GM19035 (cell line): ENCODE data around the gene LONP1.
"Not testable (repeated sequence)": the region's sequence is repeated elsewhere in the genome, so short reads cannot be mapped to it uniquely, and the experiment has no call there.

Experiments
- ATAC-seq: cut with Tn5 transposase; IDR thresholded peaks from one replicate; pipeline ENCODE4 v1.9.1; 2021; ENCODE audit not compliant: unreplicated experiment

LONP1 gene

DNA sequence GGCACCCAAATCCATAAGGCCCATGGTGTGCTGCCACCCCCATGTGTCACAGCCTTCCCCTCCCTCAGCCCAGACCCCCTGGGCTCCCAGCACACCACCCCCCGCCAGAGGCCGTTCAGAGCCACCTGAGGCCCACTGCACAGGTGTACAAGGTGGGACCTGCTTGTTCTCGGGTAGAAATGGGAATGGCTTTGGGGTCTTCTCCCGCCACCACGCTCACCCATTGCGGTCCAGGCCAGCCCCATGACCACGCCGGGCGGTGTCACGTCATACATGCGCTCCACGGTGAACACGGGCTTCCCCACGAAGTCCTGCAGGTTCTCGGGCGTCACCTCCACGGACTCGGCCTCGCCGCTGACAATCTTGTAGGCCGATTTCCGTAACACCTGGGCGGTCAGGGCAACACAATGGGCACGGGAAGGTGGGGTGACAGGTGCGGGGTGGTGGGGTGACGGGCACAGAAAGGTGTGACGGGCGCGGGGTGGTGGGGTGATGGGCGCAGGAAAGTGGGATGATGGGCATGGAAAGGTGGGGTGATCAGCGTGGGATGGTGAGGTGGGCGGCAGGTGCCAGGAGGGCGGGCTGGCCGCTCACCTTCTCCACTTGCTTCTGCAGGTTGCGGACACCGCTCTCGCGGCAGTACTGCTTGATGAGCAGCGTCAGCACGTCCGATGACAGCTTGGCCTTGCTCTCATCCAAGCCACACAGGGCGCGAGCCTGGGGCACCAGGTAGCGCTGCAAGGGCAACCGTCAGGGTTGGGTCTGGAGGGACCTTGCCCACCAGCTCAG, 25.6 kb downstream of the LONP1 start:
- no peak for ATAC-seq

DNA sequence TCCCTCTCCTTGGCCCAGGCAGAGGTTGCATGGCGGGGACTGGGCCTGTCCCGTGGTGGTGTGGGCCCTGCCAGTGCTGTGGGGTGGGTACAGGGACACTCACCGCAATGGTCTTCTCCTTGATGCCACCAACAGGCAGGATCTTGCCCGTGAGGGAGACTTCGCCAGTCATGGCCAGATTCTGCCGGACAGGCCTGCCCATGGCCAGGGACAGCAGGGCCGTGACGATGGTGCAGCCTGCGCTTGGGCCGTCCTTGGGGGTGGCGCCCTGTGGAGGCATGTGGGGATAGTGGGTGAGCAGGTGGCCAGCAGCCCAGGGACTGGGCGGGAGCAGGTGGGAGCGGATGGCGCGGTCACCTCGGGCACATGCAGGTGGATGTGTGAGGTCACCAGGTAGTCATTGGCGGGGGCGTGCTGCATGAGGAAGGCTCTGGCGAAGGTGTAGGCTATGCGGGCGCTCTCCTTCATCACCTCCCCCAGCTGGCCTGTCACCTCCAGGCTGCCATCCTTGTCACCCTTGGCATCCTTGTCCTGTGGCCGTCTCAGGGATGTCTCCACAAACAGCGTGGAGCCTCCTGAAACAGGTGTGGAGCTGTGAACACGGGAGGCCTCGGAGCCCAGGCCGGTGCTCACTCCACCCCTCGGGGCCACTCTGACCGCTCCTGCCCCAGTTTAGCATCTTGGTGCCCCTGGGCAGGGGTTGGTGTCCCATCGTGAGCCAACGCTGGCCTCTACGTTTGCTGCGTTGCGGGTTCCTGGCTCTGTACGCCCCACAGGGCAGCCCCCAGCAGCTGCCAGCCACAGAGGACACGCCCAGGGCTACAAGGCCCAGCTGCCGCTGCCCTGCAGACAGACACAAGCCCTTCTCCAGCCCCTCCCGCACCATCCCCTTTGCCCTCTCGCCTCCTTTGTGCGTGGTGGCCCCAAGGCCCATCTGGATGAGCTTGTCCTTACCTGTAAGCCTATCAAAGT, 26.5 kb downstream of the LONP1 start:
- no peak for ATAC-seq

DNA sequence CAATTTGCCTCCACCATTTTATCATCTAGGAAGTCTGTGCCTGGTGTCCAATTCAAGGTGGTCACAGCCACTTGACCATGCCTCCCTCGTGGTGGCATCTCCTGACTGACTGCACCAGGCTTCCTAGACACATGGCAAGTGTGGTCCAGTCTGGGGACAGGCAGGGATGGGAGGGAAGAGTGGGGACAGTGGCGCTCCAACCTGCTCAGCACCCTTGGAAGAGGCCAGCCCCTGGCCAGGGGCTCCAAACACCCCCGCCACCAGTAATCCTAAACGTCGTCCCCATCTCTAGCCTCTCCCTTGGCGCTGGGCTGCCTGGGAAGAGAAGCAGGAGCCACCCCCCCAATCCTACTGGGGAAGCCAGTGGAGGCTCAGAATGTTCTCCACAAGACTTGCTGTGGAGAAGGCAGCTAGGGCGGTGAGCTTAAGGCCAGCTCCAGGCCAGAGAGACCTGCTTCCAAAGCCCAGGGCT, 27.2 kb downstream of the LONP1 start:
- no peak for ATAC-seq

DNA sequence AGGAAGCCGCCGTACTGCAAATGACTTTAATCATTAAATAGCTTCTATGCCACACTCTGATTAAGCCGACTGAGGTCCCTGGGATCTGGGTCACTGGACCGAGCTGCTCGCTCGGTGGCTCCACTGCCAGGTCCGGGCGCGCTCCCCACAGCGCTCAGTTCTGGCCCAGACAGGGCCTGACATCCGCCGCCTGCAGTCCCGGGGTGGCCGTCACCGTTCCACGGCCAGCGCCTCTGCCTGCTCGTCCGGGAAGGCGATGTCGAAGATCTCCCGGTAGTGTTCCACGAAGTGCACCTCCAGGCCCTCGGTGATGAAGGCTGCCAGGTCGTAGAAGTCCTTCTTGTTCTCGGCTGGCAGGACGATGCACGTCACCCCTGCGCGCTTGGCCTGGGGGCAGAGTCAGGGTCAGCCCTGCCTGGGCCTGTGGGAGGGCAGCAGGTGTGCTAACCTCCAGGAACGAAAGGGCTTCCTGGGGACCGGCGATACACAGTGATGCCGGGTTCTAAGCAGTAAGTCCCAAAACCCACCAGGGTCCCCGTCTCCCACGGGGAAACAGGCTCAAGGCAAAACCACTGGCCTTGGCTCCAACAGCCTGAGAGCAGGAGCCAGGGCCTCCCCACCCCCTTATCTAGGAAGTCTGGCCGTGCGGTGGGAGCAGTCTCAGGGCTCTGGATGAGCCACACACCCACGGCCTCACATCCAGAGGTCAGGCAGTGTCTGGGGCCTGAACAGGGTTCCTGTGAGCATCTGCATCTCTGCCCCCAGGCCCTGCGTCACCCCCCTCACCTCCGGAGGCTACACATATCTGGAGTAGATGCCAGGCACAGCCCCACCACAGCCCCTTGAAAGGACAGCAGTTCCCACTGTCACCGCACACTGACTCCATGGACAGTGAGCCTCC, 27.9 kb downstream of the LONP1 start:
- no peak for ATAC-seq

DNA sequence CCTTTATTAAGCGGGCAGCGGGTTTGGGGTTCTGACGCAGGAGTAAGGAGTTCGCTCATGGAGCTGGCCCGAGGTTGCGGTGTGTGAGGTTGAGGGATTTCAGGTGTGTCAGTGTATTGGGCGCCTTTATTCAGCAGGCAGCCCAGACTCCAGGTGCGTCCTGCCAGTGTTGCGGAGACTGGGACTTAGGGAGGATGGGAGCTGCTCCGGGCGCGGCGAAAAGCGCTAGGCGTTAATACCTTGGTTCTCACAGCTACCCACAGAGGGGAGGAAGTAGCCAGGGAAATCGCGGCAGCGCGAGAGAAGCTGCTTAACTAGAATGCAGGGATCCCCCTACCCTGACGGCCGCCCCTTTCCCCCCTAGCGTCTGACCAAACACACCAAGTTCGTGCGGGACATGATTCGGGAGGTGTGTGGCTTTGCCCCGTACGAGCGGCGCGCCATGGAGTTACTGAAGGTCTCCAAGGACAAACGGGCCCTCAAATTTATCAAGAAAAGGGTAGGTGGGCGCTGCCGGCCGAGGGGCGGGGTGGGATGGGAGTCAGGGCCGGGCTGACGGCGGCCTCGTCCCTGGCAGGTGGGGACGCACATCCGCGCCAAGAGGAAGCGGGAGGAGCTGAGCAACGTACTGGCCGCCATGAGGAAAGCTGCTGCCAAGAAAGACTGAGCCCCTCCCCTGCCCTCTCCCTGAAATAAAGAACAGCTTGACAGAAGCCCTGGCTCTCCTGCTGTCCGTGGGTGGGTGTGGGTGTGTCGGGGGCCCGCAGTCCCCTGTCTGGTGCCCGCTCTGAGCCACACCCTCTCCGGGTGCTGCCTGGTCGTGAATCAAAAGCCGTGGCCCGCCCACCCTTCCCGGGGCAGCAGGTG, 28.8 kb downstream of the LONP1 start:
- ATAC-seq, result no peak

DNA sequence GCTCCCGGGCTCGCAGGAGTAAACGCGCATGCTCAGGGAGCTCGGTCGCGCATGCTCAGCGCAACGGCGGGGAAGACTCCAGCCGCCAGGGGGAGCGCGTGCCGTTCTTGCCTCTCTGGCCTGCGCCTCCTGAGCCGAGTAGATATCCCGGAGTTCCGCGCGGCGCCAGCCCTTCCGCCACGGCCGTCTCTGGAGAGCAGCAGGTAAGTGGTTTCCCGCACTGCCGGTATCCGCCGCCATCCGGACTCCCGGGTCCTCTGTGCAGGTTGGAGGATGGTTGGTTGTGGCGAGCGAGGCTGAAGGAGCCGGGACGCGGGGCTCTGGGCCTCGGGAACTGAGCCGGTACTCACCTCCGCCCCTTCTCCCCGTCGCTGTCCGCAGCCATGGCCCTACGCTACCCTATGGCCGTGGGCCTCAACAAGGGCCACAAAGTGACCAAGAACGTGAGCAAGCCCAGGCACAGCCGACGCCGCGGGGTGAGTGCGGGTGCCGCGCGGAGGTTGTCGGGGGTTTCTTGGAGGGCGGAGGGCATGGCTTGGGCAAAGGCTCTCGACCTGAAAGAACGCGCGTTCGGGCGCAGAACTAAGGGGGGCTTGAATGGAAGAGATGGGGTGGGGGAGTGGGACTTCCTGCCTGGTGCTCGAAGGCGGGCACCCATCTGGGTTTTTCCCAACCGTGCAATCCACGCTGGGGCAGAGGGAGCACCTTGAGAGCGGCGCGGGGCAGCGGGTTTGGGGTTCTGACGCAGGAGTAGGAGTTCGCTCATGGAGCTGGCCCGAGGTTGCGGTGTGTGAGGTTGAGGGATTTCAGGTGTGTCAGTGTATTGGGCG, 29.6 kb downstream of the LONP1 start, which contains the start of gene RPL36:
Gene RPL36 (plus strand): TSS at position 171 of the 830 bp plus-strand sequence. CDS start 213 bp downstream, at position 384.
- ATAC-seq, result peak; percentile 46

DNA sequence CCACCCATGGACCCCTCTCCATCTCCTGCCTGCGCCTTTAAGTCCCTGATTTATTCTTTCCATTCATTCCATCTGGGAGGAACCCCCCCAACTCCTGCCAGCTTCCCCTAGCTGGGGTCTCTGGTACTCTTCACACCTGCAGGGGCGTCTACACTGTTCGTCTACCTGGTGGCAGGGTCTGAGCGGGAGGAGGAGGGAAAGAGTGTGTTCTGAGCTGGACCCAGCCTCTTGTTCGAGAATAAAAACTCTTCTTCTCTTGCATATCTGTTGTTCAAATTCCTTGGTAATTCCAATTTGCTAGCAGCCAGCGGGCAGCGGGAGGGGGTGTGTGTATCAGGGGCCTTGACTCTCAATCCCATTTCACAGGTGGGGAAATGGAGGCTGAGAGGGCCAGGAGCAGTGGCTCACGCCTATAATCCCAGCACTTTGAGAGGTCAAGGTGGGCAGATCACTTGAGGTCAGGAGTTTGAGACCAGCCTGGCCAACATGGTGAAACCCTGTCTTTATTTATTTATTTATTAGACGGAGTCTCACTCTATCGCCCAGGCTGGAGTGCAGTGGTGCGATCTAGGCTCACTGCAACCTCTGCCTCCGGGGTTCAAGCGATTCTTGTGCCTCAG, 31.6 kb downstream of the LONP1 start:
- ATAC-seq, result not testable (repeated sequence)

DNA sequence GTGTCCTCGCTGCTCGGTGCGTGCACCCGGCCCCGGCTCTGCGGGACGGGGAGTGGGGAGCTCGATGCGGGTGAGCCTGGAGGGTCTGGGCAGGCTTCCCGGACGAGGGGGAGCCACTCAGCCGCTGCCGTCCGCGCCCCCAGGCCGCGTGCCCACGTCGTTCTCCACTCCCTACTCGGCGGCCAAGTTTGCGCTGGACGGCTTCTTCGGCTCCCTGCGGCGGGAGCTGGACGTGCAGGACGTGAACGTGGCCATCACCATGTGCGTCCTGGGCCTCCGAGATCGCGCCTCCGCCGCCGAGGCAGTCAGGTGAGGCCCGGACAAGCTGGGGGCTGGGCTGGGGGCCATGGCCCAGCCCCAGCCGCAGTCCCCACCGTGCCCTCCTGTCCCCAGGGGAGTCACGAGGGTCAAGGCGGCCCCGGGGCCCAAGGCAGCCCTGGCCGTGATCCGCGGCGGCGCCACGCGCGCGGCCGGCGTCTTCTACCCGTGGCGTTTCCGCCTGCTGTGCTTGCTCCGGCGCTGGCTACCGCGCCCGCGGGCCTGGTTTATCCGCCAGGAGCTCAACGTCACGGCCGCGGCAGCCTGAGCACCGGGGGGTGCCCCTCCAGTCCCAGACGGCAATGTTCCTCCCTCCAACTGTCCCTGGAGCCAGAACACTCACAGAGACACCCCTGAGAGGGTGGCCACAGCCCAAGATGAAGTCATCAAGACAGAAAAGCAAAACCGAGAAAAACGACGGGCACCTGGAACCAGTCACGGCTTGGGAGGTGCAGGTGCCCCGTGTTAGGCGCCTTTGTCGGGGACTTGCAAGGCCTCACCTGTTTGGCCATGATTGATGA, 32.4 kb downstream of the LONP1 start:
- ATAC-seq, result no peak

DNA sequence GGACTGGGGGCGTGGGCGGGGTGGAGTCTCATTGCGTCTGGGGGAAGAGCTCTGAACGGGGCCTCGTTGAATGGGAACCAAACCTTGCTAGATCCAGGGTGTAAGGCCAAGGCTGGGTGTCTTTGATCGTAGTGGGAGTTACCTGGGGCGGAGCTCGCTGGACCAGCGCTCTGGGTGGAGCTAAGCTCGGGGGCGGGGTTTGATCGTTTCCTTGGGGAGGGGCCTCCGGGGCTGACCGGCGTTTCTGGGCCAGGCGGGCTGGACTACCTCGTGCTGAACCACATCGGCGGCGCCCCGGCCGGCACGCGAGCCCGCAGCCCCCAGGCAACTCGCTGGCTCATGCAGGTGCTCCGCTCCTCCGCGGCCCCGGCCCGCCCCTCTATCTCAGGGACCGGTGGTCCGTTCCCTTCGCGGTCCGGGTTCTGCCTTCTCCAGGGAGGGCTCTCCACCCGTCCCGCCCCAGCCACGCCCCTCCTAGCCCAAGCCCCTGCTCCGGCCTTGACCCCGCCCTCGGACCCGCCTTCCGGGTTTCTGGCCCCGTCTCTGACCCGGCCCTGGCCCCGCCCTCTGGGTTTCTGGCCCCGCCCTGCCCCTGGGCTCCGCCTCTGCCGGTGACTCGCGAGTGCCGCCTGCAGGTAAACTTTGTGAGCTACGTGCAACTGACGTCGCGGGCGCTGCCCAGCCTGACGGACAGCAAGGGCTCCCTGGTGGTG, 33.1 kb downstream of the LONP1 start:
- ATAC-seq, result peak; percentile 46

DNA sequence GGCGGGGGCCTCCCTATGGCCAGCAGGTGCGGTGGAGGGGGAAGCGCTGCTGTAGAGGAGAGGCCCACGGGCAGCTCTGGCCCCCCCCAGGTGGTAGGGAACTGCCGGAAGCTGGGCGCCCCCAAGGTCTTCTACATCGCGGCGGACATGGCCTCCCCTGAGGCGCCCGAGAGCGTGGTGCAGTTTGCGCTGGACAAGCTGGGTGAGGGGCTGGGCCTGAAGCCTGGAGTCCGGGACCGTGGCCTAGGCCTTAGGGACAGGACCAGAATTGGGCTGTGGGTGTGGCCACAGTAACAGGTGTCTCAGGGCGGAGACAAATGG, 33.7 kb downstream of the LONP1 start:
- ATAC-seq, result no peak

DNA sequence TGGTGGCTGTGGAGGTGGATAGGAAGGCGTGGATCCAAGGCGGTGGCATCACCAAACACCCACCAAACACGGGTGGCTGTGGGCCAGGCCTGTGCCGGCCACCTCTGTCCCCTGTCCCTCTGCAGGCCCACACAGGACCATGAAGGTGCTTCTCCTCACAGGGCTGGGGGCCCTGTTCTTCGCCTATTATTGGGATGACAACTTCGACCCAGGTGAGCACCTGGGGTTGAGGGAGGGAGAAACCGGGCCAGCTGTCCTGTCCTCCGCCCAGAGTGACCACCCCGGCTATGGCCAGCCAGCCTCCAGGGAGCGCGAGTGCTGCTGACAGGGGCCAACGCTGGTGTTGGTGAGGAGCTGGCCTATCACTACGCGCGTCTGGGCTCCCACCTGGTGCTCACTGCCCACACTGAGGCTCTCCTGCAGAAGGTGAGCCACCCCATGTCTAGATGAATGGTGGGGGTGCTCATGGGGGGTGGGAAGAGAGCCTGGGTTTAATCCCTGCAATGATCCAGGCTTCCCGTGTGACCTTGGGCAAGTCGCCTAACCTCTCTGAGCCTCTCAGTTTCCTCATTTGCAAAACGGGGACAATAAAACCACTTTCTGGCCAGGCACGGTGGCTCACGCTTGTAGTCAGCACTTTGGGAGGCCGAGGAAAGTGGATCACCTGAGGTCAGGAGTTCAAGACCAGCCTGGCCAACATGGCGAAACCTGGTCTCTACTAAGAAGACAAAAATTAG, 35.1 kb downstream of the LONP1 start:
- no peak for ATAC-seq

DNA sequence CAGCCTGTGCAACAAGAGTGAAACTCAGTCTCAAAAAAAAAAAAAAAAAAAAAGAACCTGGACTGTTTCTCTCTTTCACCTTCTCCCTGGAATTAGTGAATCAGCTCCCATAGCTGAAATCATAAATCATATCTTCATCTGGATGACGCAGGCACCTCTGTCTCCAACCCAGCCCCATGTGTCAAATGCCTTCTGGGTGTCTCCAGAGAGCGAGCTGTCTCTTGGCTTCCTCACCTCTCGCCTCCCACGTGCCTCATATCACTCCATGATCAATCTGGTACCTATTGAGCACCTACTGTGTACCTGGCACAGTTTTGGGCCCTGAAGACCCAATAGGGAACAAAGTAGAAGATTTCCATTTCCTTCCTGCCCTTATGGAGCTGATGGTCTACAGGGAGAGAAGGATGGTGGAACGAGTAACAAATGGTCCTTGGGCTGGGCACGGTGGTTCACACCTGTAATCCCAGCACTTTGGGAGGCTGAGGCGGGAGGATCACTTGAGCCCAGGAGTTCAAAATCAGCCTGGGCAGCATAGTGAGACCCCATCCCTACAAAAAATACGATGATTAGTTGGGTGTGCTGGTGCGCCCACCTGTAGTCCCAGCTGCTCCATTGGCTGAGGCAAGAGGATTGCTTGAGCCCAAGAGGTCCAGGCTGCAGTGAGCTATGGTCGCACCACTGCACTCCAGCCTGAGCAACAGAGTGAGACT, 36.6 kb downstream of the LONP1 start:
- no peak for ATAC-seq

DNA sequence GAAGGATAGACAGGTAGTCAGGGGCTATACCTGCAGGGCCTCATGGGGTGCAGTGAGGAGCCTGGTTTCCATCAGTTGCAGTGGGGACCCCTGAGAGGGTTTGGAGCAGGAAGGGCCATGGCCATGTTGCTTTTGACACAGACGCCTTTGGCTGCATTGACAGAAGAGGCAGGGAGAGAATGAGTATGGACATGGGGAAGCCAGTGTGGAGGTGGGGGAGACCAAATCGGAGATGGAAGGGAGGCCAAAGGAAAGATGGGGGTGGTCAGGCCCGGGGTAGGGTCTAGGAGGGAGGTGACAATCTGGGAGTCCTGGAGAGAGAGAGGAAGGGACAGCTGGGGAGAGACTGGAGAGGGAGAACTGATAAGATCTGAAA, 37.9 kb downstream of the LONP1 start:
- ATAC-seq, result no peak

DNA sequence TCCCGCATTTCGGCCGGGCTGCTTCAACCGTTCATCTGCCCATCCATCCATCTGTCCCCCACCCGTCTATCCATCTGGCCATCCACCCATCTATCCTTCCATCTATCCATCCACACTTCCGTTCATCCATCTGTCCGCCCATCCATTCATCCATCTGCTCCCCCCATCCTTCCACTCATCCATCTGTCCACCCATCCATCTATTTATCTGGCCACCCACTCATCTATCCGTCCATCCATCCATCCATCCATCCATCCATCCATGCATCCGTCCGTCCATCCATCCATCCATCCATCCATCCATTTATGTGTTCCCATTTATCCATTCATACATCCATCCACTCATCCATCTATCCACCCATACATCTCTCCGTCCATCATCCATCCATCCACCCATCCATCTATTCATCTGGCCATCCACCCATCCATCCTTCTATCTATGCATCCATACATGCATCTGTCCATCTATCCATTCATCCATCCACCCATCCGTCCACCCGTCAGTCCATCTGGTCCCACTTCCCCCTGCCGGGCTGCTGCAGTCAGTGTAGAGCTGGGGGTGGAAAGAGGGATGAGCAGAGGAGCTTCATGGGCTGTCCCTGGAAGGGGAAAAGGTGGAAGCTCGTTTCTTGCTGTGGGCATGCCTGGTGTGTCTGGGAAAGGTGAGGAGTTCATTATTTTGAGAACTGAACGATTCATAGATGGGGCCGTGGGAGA, 38.4 kb downstream of the LONP1 start:
- no peak for ATAC-seq
